Peyer's patch (tissue), 4 donors: ENCODE measurements around the gene HES1.
"Not testable (repeated sequence)": the region's sequence is repeated elsewhere in the genome, so short reads cannot be mapped to it uniquely, and the experiment has no call there.

Experiments used
- CTCF ChIP-seq, 6 experiments: fragments of 450-650 bp in 4 of 6; fragments of 200-600 bp in 2 of 6; sonication (generic) in 1 of 6; IDR thresholded peaks; one replicate each; pipeline ENCODE4 v1.5.1; 2017 to 2019; ENCODE audit warnings: antibody characterized with exemption in 6 of 6, mild to moderate bottlenecking in 3 of 6, moderate library complexity in 1 of 6
- POLR2A ChIP-seq, 2 donors: fragments of 450-650 bp; IDR thresholded peaks; one replicate each; pipeline ENCODE4 v1.5.1; 2017; ENCODE audit warnings: antibody characterized with exemption in 2 of 2, mild to moderate bottlenecking in 2 of 2, moderate library complexity in 2 of 2

GRCh38 chr3:194150935-194151302, 15.0 kb downstream of the HES1 start:
- not testable (repeated sequence) for TF ChIP-seq POLR2A, CTCF (IDR thresholded peaks at IDR 0.05)
